ENCODE results near the gene MAGI3. TPM values are rescaled to one million over a fixed set of nuclear protein-coding genes. Genes with fewer than 3 reads are reported as not detected.
A peak's percentile ranks its signal among the peaks of the same experiment; 100 is the strongest.

The MAGI3 gene
- total RNA-seq, 1 experiment from 2014 or later = 7.2 TPM

GRCh38 chr1:113390871-113391648, 745 bp downstream of the MAGI3 start:
- BruUV-seq (replicated peaks) = no TSS peak
- CTCF ChIA-PET = interaction anchor here (0.7 kb wide), 1 partner anchor 63 kb away, joined by 5 read pairs; no protein-coding TSS in a partner anchor

GRCh38 chr1:113391649-113392271, 1.4 kb downstream of the MAGI3 start:
- Histone ChIP-seq H3K27ac (ENCODE audit: low read length) (no peak overlapping the region), H3K9me3 (ENCODE audit: low read length) (no peaks in the 10 kb centered on the region), H3K79me2 (ENCODE audit: low read length) (peaks cover 56% of the 10 kb centered on the region), H3K4me3 (ENCODE audit: low read length) (peak overlapping the region; percentile 75), H3K27me3 (ENCODE audit: low read length) (no peaks in the 10 kb centered on the region), H3F3A (ENCODE audit: low read length, unreplicated experiment) (no peaks in the 10 kb centered on the region), H2AFZ (ENCODE audit: low read length) (peak overlapping the region; percentile 86), H3K9me2 (replicated peaks; ENCODE audit: low read length) (no peaks in the 10 kb centered on the region), H3K4me2 (ENCODE audit: low read length) (peak overlapping the region; percentile 89), H3K36me3 (ENCODE audit: low read depth, low read length) (no peaks in the 10 kb centered on the region), H4K20me1 (ENCODE audit: low read length) (0 out of 2 replicates have a peak, but pooled peaks cover 6% of the 10 kb centered on the region), H3K4me1 (ENCODE audit: insufficient read depth, low read length) (peaks cover 50% of the 10 kb centered on the region), H3K9ac (ENCODE audit: low read length) (peak overlapping the region; percentile 71)
- POLR2A ChIA-PET (ENCODE audit: unreplicated experiment) = interaction anchor here (0.5 to 0.6 kb wide), 3 partner anchors 9 to 251 kb away, joined by 3 to 5 read pairs (median 4); no protein-coding TSS in a partner anchor
- BruUV-seq (replicated peaks) = TSS peak; percentile 24
- CTCF ChIA-PET = interaction anchor here (0.7 kb wide), 1 partner anchor 62 kb away, joined by 5 read pairs; no protein-coding TSS in a partner anchor
- DNase-seq (peak; percentile 62), ATAC-seq (peak; percentile 3; the same call in 1 of the 2 replicates)
- no peak for TF ChIP-seq EZH2phosphoT487 (IDR thresholded peaks at IDR 0.05; ENCODE audit: borderline replicate concordance, low read length)
- no peak for TF ChIP-seq EZH2 (IDR thresholded peaks at IDR 0.05; ENCODE audit: low read length, unreplicated experiment)
- TF ChIP-seq CTCF (conservative IDR thresholded peaks at IDR 0.05; ENCODE audit: low read depth, low read length) = no peak
- intact Hi-C loops (cut with micrococcal nuclease) = loop anchor here (1.0 to 10.0 kb wide), 8 partner anchors 41 to 421 kb away; partner anchors contain the start of genes LRIG2 and RSBN1

More at GRCh38 chr1:113390871-113391648, 745 bp downstream of the MAGI3 start:
- Histone ChIP-seq H4K20me1 (ENCODE audit: low read length) (0 out of 2 replicates have a peak, but pooled peaks cover 6% of the 10 kb centered on the region), H3K36me3 (ENCODE audit: low read depth, low read length) (no peaks in the 10 kb centered on the region), H2AFZ (ENCODE audit: low read length) (peak overlapping the region; percentile 86), H3K4me3 (ENCODE audit: low read length) (peak overlapping the region; percentile 75), H3F3A (ENCODE audit: low read length, unreplicated experiment) (no peaks in the 10 kb centered on the region), H3K27ac (ENCODE audit: low read length) (no peak overlapping the region; the same call in 1 of the 2 replicates), H3K4me1 (ENCODE audit: insufficient read depth, low read length) (peaks cover 43% of the 10 kb centered on the region), H3K9ac (ENCODE audit: low read length) (peak overlapping the region; percentile 71), H3K9me2 (replicated peaks; ENCODE audit: low read length) (no peaks in the 10 kb centered on the region), H3K4me2 (ENCODE audit: low read length) (peak overlapping the region; percentile 89), H3K9me3 (ENCODE audit: low read length) (no peaks in the 10 kb centered on the region), H3K79me2 (ENCODE audit: low read length) (peaks cover 52% of the 10 kb centered on the region), H3K27me3 (ENCODE audit: low read length) (no peaks in the 10 kb centered on the region)
- peak; percentile 4 for ATAC-seq
- no peak for TF ChIP-seq EZH2phosphoT487 (IDR thresholded peaks at IDR 0.05; ENCODE audit: borderline replicate concordance, low read length)
- peak; percentile 33; the same call in 1 of the 2 replicates for TF ChIP-seq CTCF (conservative IDR thresholded peaks at IDR 0.05; ENCODE audit: low read depth, low read length)
- DNase-seq = peak; percentile 54
- intact Hi-C loops (cut with micrococcal nuclease) = loop anchor here (1.0 to 10.0 kb wide), 7 partner anchors 62 to 421 kb away; partner anchors contain the start of genes LRIG2 and RSBN1
- POLR2A ChIA-PET (ENCODE audit: unreplicated experiment) = interaction anchor here (0.5 to 0.6 kb wide), 3 partner anchors 10 to 252 kb away, joined by 3 to 5 read pairs (median 4); no protein-coding TSS in a partner anchor

Measured in PC-3 (cell line).